SH-SY5Y (cell line): ENCODE results near the gene POU2F1.

ENCODE experiments used
- GATA2 ChIP-seq: IDR thresholded peaks from 2 replicates; pipeline ENCODE4 v1.6.1; 2011; ENCODE audit warnings: mild to moderate bottlenecking, low read depth, low read length
- GATA3 ChIP-seq: IDR thresholded peaks from 2 replicates; pipeline ENCODE4 v1.6.1; 2011; ENCODE audit warnings: low read depth, mild to moderate bottlenecking, low read length, moderate library complexity

DNA sequence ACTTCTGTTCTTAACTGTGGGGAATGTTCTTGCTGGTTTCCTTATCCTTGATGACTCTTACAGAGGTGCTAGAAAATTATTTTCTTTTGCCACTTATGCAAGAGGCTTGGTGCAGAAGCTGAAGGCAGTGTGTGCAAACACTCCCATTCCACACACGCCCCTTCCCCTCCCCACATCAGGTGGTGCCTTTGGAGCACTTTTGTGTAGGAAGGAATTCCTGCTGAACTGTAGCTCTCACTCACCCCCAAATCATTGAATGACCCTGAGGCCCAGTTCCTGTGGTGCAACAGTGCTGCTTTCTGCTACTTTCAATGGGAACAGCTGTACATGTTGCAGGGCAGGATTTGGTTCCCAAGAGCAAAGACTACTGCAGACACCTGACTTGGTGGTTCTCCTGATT lies 195.8 kb downstream of the POU2F1 start:
- TF ChIP-seq GATA2 = no peak
- TF ChIP-seq GATA3 = no peak
